HG03025 (cell line): ENCODE data around the gene FAT1.

Experiments
- ATAC-seq: cut with Tn5 transposase; IDR thresholded peaks from one replicate; pipeline ENCODE4 v1.9.1; 2021; ENCODE audit warnings: mild to moderate bottlenecking, moderate library complexity; ENCODE audit not compliant: unreplicated experiment, low FRiP score

The FAT1 gene

DNA sequence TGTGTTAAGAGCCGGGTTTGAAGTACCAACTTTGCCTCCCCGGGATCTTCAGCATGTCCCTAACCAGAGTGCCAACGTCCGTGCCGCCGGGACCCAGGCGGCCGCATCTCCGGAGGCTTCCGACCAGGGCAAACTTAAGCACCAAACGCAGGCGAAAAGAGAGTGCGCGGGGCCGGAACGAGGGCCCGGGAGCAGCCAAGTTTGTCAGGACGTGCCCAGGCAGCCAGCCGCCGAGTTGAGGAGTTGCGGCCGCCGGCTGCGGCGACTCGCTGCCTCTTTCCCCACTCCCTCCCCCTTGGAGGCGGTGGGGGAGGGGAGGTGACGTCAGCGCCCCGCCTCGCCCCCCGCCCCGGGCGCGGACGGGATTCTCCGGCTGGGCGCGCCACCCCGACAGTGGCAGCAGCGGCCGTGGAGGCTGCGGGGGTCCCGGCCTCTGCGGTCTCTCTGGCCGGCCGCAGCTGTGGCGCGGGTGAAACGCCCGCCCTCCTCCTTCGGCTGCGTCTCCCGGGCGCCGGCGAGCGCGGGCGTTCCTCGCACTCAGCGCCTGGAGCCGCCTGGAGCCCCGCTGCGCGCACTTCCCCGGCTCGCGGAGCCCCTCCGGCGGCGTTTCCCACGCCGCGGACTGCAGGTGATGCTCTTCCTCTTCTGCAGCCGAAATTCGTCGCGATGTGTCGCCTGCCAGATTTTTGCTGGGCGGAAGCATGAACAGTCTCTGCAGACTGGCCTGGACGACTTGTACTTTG is 2.9 kb upstream of the FAT1 start:
- no peak for ATAC-seq

DNA sequence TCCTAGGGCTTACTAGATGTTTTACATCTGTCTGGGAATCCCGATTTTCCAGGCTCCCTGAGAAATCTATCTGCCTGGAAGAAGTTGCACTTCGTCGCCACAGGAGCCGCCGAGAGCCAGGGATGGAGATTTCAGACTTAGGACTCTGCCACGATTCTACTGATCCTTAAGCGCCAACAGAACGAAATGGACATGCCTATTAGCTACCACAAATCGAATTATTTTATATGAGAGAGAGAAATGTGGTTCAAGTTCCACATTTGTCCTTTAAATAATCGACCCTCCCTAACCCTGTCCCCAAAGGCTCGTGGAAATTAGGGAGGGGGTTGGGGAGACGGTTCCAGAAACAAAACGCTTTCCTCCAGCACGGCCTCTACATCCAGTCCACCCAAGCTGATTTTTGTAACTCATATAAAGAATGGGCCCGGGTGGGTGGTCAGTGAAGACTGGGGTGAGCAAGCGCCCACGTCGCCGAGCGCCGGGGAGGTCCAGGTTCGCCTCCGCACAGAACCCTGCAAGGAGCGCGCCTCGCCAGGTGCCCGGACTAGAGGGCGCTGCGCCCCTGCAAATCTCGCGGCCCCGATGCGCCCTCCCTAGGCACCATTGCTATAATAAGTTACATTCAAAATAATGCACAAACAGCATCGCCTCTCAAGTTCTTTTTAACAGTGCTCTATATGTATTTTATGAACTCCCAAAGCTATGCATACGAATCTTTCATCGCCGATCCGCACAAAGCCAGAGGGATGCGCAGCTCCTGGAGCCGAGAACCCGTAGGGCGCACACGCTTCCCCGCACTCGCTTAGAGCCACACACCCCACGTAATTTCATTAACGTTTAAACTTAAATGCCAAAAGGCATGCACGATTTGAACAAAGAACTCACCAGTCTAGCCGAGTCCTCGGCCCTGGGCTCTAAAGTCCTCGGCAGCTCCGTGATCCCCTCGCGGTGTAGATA is 2.1 kb upstream of the FAT1 start:
- no peak for ATAC-seq

DNA sequence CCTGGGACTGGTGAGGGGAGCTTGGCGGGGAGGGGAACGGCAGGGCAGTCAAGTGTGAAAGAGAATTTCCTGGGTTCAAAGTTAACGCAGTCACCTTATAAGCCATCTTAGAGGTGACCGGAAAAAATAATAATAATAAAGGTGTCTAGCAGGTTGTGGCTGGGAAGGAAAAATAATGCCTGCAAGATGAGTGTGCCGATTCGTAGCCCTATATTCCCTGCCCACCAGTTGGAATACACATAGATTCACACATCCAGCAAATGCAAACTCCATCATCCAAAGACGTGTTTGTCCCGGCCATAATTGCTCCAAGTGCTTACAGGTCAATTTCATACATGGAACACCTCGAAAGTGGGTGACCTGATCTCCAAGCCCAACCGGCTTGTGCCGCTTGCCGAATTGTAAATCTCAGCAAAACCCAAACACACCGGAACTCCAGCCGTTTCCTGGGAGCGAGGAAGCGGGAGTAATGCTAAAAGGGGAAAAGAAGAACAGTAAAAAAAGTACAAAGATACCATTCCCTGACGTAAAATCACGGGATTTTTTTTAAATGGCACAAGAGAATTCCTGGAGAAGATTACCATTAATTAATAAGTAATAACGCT is 1.3 kb upstream of the FAT1 start:
- ATAC-seq = no peak

DNA sequence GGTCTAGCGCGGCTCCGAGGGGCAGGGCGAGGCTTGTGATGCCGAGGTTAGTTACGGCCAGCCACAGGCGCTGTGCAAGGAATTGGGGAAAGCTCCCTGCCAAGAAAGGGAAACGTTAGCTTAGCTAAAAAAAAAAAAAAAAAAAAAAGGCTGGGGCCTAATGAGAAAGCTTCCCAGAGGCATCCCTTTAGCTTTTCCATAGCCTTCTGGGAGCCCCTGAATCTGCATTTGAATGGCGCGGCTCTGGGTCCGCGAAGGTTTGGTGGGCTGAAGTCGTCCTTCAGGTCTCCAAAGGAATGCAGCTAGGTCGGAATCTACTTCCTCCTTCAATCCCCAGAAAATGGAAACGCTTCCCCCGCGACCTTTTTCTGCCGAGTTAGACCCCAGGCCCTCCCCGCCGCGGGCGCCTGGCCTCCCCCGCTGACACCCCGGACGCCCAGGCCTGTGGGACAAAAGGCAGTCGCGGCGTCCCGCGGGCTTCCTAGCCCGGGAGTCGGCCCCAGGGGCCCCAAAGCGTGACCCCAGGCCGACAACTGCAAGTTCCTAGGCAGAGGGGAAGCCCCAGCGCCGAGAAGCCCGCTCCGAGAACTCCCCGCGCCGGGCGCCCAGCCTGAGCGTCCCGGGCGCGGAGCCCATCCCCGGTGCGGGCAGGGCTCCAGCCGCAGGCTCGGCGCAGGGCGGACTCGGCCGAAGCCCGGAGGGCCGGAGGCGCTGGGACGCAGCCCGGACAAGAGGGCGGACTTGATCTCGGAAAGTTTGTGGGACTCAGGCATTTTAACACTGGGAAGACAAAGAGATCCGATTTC is 605 bp upstream of the FAT1 start:
- ATAC-seq = no peak

DNA sequence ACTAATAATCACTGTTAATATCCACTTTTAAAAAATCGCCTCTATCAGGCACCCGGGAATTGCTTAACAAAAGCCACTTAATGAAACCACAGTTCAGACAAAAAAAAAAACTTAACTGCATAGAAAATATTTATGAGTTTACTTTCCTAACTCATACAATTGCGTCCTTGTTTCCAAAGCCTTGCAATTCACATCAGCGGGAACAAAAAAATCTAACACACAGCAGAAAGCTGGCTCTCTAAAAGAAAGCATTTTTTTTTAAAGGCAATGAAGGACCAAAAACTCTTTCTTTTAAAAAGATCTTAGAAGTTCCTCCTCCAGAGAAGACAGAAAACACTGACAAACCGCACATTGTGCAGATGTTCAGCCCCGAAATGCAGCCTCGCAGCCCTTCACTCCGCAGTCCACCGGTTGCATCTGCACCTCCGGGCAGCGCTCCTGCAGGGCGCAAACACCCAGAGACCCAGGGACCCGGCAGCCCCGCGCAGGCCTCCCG is 812 bp downstream of the FAT1 start:
- ATAC-seq = no peak

DNA sequence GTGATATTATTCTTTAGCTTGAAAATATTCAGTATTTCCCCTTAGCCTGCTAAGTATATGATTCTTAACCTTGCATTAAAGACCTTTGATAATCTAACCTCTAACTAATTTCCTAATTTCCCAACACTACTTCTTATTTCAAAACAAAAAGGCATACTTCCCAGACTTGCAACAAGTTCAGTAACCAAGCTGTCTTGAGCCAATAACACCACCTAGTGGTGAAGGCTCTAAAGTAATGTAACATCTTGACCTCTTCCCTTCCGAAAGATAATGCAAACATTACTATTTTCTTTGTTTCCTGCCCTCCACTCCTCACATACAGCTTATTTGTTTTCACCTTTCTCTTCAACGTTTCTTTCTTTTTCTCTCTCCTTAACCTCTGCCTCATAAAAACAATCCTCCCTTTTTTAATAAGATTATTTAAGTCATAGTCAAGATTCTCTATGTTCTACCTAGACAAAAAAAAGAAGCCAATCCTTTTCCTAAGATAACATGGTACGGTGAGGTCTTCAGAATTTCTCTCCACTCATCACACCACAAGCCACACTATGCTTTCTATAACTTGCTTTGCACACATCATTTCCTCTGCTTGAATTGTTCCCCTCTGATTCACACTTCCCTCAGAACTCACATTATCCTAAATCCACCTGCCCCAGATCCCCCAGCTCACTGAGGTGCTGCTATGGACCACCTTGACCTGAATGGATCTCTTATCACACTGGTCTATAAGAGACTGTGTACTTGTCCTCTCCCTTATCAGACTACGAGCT is 3.5 kb downstream of the FAT1 start:
- ATAC-seq = no peak

DNA sequence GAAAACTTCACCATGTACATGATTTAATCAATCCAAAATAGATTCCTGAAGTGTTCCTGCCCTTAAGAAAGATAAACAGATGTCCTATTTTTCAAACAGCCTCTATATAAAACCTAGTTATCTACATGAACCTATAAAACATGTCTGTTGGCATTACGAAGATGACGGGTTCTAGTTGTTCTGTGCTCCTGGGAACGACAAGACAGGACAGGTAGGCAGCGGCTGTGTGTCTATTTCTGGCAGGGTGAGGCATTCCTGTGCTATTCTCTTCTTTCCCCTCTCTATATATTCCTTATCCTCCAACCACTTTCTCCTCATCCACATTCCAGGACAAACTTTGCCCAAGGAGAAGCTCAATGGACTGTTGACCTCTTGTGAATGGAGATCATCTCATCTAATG is 6.1 kb downstream of the FAT1 start:
- ATAC-seq = no peak

DNA sequence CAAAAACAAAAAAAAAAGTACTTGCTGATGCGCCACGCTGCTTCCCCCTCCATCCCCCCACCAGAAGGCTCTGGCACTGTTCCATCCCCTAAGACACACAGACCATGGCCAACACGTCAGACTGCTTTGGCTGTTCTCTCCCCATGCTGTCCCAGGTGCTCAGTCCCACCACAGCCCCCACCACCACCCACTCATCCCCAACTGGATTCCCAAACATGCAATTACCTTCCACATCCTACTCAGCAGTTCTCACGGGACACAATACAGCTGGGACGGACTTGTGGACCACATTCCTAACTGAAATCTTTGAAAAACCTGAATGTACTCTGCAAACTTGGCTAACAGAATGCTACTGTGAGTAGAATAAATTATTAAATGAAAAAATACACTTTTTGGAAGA is 8.6 kb downstream of the FAT1 start:
- no peak for ATAC-seq

DNA sequence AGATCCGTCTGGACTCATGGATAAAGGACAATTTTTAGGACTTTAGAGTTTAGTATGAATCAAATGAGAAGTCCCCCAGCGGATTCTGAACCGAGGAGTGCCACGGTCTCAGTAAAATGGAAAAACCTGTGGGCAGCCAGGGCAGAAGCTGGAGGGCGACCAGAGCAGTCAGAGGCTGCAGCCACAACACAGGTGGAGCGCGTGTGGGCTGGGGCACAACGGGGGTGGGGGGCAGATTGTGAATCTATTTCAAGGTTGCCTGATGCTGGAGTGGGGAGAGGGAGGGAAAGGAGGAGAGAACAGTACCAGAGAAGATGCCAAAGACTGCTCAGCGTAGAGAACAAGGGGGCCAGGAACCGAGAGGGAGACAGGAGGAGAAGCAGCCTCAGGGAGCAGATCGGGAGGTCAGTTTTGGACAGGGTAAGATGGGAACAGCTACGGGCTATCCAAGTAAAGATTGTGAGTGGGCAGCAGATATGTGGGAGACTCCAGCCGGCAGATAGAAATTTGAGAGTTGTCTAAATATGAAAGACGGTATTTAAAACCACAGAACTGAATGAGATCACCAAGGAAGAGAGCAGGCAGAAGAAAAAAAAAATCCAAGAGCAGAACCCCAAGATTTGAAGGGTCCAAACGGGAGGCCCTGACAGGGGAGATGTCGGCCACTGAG is 9.5 kb downstream of the FAT1 start:
- no peak for ATAC-seq

DNA sequence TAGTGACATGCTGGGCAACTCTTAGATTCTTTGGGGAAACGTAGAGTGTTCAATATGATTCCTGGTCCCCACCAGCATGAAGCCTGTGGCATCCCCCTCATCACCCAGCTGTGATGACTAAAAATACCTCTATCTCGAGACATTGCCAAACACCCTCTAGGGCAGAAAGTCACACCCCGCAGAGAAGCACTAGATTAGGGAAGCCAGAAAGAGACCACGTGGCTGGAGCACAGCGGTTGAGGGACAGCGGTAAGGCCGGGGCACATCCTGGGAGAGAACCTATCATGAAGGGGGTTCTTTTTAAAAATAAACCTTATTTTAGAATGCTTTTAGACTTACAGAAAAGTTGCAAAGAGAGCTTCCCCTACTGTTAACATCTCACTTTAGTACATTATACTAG is 11.0 kb downstream of the FAT1 start:
- no peak for ATAC-seq

DNA sequence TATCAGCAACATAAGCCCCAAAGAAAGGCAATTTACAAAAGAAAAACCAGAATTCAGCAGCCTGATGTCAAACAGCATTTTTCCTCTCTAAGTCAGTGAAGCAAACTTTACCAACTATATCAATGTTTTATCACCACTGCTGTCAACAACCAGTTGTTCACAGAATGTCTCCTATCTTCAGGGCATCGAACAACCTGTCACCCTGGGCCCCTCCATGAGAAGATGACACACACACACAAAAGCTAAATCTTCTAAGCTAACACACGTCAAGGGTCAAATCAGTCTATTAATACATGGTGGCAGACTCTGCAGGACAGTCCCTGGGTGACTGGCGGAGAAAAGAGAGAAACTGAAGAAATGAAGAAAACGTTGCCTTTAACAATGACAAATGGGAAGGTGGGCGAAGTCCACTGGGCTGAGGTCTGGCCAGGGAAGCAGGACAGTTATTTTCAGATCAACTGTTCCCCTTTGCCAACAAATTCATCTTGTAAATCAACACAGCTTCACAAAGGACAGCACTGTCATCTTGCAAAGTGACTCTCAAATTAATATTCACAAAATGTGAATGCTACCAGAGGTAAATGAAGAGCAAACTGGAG is 13.0 kb downstream of the FAT1 start:
- no peak for ATAC-seq

DNA sequence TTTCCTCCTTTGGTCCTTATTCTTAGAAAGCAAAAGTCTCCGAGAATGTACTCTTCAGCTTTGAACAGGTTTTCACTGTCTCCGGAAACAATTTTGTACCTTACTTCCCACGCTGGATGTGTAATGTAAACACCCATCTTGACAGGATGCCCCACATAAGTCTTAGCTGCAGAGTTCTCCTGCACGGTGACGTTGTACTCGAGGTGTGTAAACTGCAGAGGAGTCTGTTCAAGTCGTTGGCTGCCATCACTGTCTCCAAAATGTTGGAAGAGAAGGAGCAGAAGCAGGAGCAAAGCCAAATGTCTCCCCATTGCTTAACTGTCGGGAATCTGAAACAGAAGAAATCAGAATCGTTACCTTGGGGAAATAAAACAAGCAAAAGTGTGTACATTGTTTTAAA is 14.1 kb downstream of the FAT1 start:
- ATAC-seq = no peak

DNA sequence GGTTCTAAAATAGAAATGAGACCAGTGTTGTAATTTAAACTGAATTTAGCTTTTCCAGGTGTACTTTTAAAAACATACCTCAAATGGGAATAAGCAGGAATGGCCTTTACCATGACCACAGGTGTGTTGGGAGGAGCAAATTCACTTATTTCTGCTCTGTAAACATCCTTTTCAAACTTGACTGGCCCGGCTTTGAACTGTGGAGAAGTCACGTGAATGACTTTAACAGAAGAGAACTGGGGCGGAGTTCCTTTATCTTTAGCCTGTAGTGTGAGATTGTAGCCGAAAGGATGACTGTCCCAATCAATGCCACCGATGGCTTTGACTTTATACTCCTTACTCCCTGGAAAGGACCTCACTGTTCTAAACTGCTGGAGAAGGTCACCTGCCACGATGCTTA is 15.1 kb downstream of the FAT1 start:
- ATAC-seq = no peak

DNA sequence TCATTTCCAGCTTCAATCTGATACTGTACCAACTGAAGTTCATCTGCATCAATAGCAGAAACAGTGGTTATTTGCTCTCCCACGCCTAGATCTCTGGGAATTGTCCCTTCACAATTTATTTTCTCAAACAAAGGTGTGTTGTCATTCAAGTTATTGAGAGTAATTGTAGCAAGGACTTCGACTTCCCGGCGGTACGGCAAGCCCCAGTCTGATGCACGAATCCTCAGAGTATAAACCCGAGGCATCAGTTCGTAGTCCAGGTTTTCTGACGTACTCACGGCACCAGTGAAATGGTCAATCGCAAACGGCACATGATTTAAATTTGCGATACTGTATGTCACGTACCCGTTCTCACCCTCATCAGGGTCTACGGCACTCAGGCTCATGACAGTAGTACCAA is 15.7 kb downstream of the FAT1 start:
- ATAC-seq = no peak

DNA sequence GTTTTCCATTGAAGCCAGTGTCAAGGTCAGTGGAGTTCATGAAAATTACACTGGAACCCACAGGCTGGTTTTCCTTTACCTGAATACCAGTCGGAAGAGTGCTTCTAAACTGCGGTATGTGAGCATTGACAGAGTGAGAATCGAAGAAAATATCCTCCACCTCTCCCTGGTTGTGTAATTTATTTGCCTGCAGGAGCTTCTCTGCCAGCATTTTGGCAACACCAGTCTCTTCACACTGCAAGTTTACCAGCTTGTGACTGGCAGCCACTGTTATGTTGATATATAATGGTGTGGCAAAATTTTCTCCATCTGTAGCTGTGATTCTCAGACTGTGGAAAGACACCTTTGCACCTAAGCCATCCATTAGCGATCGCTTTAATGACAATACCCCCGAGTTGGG is 16.1 kb downstream of the FAT1 start:
- ATAC-seq = no peak

DNA sequence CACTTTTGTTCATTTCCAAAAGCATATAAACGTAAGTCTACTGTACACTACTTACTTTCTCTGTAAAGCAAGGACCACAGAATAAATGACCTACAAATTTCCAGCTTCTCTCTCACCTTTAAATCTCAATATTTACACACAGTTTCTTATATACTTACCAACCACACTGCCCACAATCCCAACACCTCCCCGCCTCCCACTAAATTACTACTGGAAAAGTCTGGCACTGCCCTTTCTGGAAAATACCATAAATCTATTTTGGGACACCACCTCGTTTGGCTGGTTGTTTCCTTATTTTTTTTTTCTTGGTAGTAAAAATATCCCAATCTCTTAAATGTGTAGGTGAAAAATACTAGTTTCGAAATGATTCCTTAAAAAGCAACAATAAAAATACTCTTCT is 19.6 kb downstream of the FAT1 start:
- no peak for ATAC-seq

DNA sequence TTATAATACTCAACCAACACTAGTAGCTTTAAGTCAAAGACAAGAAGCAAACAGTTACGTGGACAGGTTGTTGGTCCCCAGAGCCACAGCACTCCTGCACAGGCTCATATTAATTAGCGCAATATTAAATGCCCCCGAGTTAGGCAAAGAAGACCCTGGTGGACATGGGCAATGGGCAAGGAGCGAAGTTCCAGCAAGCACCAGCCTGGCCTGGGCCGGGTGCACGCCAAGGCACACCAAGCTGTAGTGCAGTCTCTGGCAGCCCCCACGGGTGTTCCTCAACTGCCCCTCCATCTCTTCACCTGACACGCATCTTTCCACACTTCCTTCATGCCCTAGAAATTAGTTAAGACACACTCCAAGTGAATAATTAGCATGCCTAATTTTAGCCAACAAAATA is 20.1 kb downstream of the FAT1 start:
- no peak for ATAC-seq

DNA sequence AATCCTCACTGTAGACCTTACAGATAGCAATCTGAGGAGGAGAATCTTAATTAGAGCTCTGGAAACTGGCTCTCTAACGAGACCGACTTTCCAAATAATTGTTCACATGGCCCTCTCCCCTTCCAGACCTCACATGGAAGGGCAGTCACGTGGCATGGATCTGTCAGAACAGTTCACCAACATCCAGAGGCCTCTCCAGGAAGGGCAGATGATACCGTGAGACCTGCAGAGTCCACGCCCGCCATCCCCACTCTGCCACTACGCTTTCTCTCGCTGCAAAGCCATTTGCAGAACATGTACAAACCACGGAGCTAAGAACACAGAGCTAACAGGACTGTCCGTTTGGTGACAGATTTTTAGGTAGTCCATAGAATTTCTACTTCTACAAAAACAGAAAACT is 20.7 kb downstream of the FAT1 start:
- ATAC-seq = no peak

DNA sequence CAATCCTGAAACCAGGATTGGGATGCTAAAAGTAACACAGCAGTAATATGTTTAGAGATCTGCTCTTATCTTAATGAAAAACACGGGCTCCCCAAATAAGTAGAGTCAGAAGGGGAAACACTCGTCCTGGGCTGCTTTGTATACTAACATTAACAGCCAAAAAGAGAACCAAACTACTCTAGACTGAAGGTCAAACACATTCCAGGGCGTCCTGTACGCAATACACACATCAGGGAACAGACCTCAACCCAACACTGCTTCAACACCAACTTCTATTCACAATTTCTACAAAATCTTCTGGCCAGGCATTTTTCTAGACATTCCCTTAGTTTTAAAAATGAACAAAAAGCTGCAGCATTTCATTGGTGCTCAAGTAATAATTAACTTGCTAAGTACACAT is 21.4 kb downstream of the FAT1 start:
- no peak for ATAC-seq
